KBM-7 (cell line): ENCODE results near the gene C1orf115.
"Not testable (repeated sequence)": the region's sequence is repeated elsewhere in the genome, so short reads cannot be mapped to it uniquely, and the experiment has no call there.

Source experiments
- DNase-seq: peaks from one replicate; pipeline ENCODE4 v3.0.0-alpha.2; 2015
- in situ Hi-C: fragments of 300-500 bp; cut with MboI; formaldehyde crosslinking; loops from 2 replicates; pipeline ENCODE4 v1.14.3; 2020; ENCODE audit warnings: low sequenced_read_pairs, low pct_unique_long_range_greater_than_20kb, mixed read lengths

Gene C1orf115

DNA sequence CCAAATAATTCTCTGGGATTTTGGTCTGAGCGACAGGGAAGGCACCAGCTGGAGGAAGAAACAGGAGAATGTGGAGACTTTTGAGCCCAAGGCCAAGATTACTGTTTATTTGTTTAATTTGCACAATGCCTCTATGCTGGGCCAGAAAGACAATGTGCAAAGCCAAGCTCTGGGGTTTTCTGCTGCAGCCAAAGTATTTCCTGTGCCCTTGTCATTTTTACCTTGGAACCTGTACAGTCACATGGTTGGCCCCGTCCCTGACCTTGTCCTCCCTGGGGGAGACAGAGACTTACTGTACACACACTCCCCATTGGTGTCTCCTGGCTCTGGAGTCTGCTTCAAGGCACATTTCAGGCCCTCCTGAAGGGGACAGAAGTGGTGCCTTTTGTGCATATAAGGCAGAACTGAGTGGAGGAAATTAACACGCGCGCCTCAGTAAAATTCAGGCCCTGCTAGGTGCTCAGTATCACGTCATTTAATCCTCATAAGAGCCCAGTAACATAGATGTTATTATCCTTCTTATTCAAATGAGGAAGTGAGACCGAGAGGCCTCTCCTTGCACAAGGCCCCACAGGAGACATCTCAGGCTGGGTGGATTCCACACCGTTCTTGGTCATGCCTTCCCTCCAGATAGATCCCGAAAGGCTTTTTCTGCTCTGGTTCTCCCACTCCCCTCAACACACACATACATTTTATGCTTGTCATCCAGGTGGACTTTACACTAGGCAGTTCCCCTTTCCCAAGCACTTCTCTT lies 21.1 kb downstream of the C1orf115 start:
- no peak for DNase-seq
- in situ Hi-C loops, result no loop called here

DNA sequence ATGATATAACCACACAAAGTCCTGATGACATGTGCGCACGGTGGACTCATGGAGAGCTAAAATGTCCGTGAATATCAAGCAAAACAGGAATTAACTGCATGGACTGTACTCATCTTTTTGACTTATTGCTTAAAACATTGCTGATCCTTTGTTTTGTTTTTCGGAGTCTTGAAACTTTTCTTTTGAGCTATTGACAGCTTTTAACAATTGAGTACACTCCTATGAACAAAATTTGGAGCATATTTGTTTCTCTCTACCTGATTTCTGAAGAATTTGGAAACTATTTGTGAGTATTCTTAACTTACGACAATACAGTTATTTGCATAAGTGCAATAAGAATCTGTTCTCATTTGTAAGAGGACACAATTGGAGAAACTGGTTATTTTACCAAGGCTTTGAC lies 25.8 kb downstream of the C1orf115 start:
- in situ Hi-C loops, DNase-seq: not testable (repeated sequence)

GRCh38 chr1:220717800-220718640 lies 27.9 kb downstream of the C1orf115 start:
- no peak for DNase-seq
- in situ Hi-C loops, result no loop called here

DNA sequence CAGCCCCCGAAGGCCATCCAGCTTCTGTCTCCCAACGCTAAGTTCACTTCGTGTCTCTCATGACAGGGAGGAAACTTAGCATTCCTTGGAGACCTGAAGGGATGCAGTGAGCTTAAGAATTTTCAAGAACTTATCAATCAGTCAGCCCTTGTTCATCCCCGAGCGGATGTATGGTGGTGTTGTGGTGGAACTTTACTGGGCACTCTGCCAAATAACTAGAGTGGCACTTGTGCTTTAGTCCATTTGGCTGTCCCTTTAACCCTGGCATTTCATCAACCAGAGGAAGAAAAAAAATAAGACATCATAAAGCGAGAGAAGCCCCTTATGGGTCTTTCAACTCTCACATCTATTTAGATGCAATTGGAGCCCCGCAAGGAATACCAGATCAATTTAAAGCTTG lies 31.1 kb downstream of the C1orf115 start:
- DNase-seq, in situ Hi-C loops: not testable (repeated sequence)

GRCh38 chr1:220726634-220727033 lies 36.5 kb downstream of the C1orf115 start:
- no peak for DNase-seq
- in situ Hi-C loops, result no loop called here

DNA sequence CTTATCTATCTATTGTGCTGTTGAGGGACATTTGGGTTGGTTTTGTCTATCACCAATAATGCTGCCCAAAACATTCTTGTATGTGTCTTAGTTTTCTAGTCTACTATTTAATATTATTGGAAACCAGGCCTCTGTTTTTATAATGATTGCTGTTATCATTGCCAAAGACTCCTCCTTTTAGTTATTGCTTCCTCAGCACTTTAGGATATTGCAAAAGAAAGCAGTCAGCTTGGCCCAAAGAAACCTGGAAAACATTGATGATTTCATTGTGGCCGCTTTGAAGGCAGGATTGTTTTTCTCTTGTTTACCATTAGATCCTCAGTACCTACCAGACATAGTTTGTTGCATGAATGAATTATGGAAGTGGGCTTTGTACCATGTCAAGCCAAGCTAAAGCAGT lies 37.4 kb downstream of the C1orf115 start:
- no peak for DNase-seq
- in situ Hi-C loops, result no loop called here

DNA sequence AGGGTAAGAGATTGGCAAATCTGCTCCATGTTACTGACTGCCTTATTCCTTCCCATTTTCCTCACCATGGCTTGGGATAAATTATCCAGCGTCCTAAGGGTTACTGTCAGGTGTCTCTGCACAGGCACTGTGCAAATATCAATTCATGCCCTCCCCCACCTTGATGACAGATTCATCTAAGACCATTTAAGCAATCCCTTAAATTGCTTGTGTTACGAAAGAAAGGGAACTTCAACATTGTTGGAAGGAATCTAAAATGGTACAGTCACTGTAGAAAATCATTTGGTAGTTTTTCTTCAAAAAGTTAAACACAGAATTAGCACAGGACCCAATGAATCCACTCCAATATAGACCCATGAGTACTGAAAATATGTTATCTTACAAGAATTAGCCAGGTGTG lies 40.3 kb downstream of the C1orf115 start:
- no peak for DNase-seq
- in situ Hi-C loops, result no loop called here

- DNase-seq, result no peak
- in situ Hi-C loops, result no loop called here
Observed at GRCh38 chr1:220732137-220732536, 42.0 kb downstream of the C1orf115 start.

DNA sequence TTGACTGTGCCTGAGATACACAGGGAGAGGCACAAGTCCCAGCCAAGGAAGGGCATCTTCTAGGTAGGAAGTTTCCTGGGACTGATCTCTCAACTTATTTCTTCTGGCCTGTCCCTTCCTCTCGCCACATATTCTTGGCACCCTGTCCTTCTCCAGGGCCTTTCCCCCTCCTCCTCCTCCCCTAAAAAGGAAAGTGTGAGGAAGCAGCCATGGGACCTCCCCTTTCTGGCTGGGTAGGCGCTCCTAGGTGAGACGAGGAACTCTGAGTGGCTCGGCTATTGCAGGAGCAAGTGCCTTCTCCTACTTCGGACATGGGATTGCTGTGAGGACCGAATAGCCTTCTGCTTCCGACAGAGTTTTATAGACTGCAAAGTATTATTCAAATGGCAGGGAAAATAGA lies 42.5 kb downstream of the C1orf115 start:
- no peak for DNase-seq
- in situ Hi-C loops, result no loop called here

- in situ Hi-C loops, result no loop called here
- peak; percentile 89 for DNase-seq
Observed at GRCh38 chr1:220733086-220733601, 43.0 kb downstream of the C1orf115 start.

DNA sequence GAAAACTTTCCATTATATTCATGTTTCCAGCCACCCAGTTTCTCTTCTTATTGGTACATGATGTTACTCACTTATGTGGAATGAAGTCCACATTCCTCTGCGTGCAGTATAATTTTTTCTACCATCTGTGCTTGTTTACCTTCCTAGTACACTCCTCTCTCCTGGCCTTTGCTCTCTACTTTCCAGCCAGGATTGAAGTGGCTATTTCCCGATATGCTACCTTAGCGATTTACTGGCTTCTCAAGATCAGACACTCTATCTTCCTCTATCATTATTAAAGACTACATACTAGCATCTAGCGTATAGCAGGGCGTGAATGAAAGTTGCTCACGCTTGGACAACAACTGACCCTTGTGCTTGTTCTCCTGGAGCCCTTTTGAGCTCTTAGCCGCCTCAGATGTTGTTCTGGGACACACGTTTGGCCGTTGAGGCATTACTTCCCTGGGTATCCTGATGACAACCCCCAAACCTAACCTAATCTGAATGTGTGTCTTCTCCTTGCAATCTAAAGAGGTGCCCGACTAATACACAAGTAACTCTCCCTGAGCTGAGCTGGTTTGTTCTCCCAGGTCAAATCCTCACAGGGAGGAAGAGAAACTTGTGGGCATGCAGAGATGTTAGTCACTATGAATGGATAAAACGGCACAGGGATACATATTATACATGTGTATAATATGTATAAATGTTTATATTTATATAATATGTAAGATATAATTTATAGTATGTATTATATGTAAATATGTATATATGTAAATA lies 44.6 kb downstream of the C1orf115 start:
- no peak for DNase-seq
- in situ Hi-C loops, result no loop called here

GRCh38 chr1:220736283-220736682 lies 46.1 kb downstream of the C1orf115 start:
- in situ Hi-C loops, DNase-seq: not testable (repeated sequence)

GRCh38 chr1:220741349-220741748 lies 51.2 kb downstream of the C1orf115 start:
- in situ Hi-C loops, result no loop called here
- DNase-seq, result no peak

GRCh38 chr1:220741825-220742224 lies 51.7 kb downstream of the C1orf115 start:
- in situ Hi-C loops, result no loop called here
- no peak for DNase-seq

GRCh38 chr1:220742520-220742919 lies 52.4 kb downstream of the C1orf115 start:
- in situ Hi-C loops, result no loop called here

DNA sequence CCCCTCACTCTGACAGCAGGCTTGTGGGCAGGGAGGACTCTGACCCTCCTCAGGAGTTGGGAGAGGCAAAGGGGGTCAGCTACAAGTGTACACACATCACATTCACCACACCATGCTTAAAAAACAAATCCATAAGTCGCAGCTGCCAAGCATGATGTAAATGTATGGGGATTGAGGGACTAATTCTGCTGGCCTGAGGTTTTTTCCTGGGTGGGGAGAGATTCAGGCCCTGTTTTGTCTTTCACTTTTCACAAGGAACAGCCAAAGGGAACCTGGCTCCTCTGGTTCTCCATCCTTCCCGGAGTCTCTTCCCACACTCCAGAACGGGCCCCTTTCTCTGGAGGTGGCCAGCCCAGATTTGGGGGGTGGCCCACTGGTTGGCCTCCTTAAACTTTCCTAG lies 56.7 kb downstream of the C1orf115 start:
- in situ Hi-C loops, result no loop called here
- DNase-seq, result no peak

More at GRCh38 chr1:220742520-220742919, 52.4 kb downstream of the C1orf115 start:
- no peak for DNase-seq

DNA sequence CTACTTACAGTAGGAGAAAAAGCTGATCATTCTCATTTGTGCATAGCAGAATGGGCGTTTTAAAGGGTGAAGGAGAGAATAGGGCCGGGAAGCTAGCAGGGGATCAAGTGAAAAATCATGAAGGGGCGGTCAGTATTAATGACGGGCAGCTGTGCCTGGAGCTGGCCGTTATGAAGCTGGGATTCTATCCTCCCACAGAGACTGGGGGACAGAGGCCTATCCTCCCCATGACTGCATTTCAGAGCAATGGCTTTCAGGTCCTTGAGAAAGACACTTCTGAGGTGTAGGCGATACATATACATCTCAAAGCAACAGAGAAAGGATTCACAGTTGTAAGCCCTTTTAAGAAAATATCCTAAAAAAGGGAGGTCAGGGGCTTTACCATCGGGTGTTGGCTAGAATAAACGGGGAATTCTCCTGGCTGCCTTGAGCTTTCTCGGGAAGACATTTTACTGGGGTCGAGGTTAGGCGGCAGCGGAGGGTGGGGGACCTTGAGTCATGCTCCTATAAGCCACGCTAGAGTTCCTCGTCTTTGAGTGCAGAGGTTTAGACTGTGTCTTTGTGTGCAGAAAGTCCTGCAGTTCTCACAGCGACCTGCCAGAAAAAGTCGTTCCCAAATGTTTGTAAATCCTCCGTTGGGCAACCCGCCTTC lies 57.4 kb downstream of the C1orf115 start:
- no peak for DNase-seq
- in situ Hi-C loops, result no loop called here

- in situ Hi-C loops, result no loop called here
- DNase-seq, result no peak
Observed at GRCh38 chr1:220748089-220748934, 58.1 kb downstream of the C1orf115 start, which contains the start of gene MTARC2. TSS of gene MTARC2 (plus strand) at chr1:220748322. CDS start at chr1:220748532, 210 bp downstream.
